Anterior cingulate cortex (tissue), 58 donors: Measurements from ENCODE around the gene TMEM117.

Experiments used
- DNase-seq, 58 donors: peaks; one replicate each; lab custom pipeline; 2025; lab: John Stamatoyannopoulos, UW

The TMEM117 gene

DNA sequence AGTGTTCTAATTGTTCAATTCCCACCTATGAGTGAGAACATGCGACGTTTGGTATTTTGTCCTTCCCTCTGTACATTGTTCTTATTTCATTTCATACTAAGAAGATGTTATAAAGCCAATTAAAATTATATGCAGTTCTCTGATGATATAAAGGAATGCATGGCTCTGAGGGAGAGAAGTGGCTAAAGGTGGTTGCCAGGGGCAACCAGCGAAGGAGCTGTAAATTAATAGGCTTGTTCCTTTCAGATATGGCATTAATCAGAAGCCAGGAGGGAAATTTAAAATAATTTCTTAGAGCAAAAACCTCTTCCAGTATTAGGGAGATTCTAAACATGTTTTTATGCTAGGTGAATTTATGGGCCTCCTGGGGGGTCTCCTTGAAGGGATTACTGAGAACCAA lies 227.8 kb downstream of the TMEM117 start:
- DNase-seq, result no peak

GRCh38 chr12:44076871-44077270 lies 241.0 kb downstream of the TMEM117 start:
- peak in 8 of 58 donors; percentile 8 to 58 (median 18) for DNase-seq

DNA sequence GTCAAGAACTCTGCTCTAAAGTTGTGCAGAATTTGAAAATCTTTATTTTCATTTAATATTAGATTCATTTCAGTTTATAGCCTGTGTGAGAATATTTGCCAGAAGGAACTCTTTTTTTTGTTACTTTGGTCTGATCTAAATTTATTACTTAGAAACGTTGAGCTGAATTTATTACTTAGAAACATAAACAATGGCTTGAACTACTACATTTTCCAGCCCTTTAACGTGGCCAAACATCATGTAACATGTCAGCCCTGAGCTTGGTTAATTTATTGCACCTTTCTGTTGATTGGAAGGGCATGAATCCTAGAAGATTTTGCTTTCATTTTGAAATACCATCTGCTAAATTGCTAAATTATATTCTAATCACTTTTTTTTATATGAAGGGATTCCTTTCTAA lies 241.4 kb downstream of the TMEM117 start:
- no peak for DNase-seq

GRCh38 chr12:44078273-44078672 lies 242.4 kb downstream of the TMEM117 start:
- DNase-seq, result no peak

GRCh38 chr12:44088647-44089046 lies 252.8 kb downstream of the TMEM117 start:
- DNase-seq, result no peak

DNA sequence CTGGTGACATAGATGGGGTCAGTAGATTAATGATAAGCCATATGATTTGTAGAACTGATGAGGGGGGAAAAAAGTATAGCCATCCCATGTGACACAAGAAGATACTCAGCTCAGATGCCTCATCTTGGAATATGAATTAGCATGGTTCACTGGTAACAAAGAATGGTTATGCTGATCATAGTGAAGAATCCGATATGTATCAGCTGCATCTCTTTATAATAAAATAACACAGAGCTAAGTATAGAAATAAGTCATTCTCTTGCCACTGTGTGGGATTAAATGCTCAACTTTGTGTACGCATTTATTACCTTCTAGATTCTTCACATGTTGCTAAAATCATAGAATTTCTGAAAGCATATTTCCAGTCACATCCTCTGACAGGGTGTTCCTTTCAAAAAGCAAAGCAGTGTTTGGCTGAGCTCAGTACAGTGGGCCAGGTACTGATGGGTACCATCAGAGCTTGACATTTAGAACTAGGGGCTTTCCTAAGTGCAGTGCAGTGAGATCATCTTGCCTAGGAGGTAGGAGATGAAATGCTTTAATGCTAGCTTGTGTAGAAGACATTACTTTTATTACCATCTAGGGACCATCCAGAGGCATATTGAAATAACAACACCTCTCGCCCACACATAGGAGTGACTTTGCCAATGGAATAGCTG lies 256.2 kb downstream of the TMEM117 start:
- peak in 1 of 58 donors; percentile 32 for DNase-seq

GRCh38 chr12:44098786-44099185 lies 262.9 kb downstream of the TMEM117 start:
- no peak for DNase-seq

DNA sequence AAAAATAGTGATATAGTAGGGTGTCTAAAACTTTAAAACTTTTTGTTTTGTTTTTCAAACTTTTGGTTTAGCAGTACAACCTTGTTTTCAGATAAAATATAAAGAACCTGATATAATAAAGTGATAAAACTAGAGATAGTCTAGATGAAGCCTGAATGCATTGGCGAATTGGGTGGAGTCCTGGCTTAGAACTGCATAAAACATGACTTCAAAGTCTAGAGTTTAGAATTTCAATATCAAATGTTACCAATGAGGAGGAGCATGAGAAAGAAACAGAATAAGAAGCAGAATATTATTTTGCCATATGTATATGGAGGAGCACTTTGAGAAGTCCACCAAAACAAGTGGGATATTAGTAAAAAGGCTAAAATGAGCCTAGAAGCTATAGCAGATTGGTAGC lies 263.6 kb downstream of the TMEM117 start:
- no peak for DNase-seq

DNA sequence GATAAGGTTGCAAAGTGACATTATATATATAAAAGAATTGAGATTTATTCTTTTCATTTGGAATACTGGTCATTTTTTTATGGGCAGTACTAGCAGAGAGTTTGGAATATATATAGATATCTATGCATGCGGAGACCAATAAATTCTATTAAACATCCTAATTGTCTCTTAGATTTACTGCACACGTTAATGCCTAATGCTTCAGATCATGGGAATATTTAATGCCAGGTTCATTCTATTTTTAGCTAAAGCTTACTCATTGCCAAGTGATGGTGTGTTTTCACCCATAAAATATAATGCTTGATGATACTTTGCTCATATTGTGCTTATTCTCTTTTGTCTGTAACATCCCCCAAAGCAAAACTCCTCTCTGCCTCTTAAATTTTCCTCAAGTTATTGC lies 264.4 kb downstream of the TMEM117 start:
- DNase-seq, result no peak

GRCh38 chr12:44101475-44101874 lies 265.6 kb downstream of the TMEM117 start:
- no peak for DNase-seq

- no peak for DNase-seq
Measured at GRCh38 chr12:44114906-44115305, 279.0 kb downstream of the TMEM117 start.

DNA sequence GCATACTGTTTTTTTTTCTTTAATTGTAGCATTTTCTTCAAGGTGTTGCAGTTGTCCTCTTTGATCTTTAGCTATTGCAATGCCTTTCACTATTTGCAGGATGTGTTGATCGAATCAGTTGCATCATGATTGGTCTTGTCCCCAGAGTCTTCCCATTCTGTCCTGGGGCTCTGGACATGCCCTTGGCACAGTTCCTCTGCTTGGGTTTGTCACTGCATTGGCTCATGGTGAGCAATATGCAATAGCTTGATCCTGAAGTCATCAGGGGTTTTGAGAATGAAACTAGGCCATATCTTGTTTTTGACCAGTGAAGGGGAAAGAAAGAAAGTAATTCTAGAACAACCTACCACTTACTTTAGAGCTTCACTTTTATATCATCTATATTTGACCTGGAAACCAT lies 281.5 kb downstream of the TMEM117 start:
- DNase-seq, result no peak

DNA sequence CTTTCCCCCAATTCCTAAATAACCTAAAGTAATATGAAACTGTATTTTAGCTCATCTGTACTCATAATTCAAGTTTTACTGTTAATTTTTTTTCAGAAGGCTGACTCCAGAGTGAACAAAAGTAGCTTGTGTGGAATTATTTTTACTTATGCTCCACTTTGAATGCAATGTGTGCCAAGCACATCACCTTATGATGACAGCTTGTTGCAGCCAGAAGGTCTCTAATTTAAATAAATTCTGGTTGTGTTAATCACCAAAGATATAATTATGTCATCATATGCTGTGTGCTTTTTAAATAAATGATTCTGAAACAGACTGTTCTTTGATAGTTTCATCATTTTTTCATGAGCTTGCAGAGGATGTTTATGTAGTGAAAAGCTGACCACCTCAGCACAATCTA lies 283.1 kb downstream of the TMEM117 start:
- DNase-seq, result peak in 2 of 58 donors; percentile 13 to 25

DNA sequence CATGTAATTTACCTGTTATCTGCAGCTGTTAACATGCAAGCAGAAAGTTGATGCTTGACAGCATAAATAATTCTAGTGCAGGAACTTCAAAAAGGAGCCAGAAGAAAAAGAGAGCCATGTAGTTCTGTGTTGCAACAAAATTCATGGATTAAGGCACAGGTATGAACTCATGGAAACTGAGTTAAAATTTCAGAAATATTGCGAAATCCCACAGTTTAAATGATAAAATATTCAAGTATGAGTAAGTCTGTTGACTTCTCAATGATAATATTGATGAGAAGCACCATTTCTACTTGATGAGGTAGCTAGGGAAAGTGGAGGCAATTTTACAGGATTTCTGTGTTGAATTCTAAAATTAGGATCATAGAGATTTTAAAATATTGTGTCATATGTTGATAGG lies 290.9 kb downstream of the TMEM117 start:
- no peak for DNase-seq

GRCh38 chr12:44127966-44128710 lies 292.3 kb downstream of the TMEM117 start:
- peak in 2 of 58 donors; percentile 1 to 3 for DNase-seq

DNA sequence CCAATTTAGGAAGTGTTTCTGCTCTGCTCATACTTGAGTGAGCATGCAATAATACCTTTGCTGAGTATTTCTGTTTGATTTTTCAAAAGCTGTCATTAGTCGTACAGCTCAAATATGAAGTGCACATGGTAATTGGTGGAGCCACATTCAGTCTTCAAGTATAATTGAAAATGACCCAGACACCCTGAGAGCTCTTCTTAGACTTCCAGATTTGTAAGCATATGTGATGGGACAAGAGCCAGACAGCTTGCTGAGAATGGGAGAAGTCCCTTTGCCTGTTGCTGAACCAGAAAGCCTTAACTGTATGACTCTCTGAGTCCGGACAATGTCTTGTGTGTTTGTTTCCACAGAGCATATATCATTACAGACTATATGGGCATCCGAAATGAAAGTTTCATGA lies 307.3 kb downstream of the TMEM117 start:
- no peak for DNase-seq

- no peak for DNase-seq
Measured at GRCh38 chr12:44148936-44149335, 313.1 kb downstream of the TMEM117 start.

GRCh38 chr12:44154128-44154527 lies 318.2 kb downstream of the TMEM117 start:
- DNase-seq, result no peak

DNA sequence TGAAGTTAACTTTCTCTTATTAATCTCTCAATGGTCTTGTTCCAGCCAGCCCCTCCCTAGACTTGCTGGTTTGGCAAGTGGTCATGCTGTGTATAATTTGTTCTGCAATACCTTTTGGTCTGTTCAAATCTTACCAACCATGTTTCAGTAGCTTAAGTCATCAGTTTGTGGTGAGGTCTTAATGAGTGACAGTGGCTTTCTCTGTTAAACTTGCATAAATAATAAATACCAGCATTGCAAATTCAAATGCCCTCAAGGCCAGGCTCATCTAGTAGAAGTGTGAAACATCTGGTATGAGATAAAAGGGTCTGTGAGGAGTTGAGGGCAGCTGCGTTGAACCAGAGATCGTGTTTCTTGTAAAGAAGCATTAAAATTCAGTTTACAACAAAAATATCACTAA lies 319.5 kb downstream of the TMEM117 start:
- DNase-seq, result no peak

GRCh38 chr12:44157359-44157758 lies 321.5 kb downstream of the TMEM117 start:
- no peak for DNase-seq

DNA sequence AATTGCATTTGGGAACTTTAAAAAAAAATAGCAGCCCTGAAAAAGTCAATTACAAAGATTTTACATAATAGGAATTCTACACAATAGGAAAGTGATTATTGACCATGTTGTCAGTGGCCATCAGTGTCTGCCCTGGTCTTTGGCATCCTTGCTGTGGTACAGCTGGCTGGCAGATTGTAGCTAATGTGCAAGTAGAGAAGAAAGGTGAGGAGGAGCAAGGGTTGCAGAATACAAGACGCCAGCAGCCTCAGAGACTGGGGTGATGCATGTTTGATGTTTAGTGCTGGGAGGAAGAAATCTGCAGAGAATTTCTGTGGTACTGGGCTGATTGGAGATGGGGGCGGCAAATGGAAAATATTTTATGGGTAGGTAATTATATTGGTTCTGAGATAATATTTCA lies 322.9 kb downstream of the TMEM117 start:
- no peak for DNase-seq

GRCh38 chr12:44159216-44159615 lies 323.3 kb downstream of the TMEM117 start:
- DNase-seq, result no peak
